ENCODE measurements around the gene TENT4A.
"Not testable (repeated sequence)": the region's sequence is repeated elsewhere in the genome, so short reads cannot be mapped to it uniquely, and the experiment has no call there.

The TENT4A gene

DNA sequence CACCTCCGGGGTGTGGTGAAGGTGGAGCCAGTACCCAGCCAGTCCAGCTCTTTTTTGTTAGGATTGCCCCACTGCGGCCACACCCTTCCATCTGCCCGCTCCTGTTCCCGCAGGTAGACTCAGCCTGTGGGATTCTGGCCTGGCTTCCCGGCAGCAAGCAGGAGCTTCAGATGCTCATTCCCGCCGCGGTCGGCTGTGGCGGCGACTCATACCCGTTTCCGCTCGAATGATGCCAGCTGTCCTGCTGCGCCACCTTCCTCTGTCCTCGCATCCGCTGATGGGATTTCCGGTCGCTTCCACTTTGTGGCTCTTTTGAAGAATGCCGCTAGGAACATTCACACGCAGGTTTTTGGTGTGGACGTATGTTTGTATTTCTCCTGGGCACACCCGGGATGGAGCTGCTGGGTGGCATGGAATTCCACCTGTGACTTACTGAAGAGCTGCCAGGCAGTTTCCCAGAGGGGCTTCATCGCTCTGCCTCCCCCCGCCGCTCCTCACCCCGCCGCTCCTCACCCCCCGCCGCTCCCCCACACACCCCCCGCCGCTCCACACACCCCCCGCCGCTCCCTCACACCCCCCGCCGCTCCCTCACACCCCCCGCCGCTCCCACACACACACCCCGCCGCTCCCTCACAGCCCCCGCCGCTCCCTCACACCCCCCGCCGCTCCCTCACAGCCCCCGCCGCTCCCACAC lies 60.3 kb downstream of the TENT4A start:
- no peak for DNase-seq (ENCODE audit: low read depth)

DNA sequence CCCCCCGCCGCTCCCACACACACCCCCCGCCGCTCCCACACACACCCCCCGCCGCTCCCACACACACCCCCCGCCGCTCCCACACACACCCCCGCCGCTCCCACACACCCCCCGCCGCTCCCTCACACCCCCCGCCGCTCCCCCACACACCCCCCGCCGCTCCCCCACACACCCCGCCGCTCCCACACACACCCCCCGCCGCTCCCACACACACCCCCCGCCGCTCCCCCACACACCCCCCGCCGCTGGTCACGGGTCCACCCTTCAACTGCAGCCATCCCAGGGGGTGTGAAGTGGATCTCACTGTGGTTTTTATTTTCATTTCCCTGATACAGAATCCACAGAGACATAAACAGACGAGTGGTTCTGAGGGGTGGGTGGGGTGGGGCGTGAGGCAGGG lies 61.0 kb downstream of the TENT4A start:
- DNase-seq (ENCODE audit: low read depth): not testable (repeated sequence)

DNA sequence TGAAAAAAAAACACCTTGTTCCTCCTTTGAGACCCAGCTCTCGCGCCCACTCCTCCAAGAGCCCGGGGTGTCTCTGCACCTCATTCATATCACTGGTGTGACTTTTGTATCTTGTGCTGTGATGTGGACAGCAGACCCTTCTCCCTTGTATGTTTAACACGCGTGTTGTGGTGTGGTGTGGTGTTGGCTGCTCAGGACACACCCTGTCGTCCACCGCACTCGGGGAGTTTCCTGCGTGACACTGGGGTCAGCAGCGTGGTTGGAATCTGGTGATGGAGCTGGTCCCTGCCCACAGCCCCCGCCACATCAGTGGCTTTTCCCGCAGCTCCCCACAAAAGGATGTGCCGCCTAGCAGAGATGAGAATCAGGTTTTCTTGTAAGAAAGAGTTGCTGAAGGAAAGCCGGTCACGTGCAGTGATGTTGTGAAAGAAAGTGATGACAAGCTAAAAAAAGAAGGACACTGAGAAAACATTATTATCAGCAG lies 61.5 kb downstream of the TENT4A start:
- no peak for DNase-seq (ENCODE audit: low read depth)

GRCh38 chr5:6775571-6775970 lies 62.3 kb downstream of the TENT4A start:
- no peak for DNase-seq (ENCODE audit: low read depth)

DNA sequence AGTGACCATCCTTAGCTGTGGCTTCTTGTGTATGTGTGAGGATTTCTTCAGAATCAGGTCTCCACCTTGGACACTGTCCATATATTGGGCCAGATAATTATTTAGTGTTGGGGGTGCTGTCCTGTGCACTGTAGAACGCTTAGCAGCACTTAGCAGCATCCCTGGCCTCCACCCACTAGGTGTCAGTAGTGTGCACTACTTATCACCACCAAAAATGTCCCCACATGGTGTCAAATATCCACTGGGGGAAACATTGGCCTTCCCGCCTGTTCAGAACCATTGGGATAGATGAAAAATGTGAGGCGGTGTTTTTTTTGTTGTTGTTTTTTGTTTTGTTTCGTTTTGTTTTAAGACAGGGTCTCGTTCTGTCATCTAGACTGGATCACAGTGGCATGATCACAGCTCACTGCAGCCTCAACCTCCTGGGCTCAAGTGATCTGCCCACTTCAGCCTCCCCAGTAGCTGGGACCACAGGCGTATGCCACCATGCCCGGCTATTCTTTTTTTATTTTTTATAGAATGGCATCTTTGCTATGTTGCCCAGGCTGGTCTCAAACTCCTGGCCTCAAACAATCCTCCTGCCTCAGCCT lies 67.7 kb downstream of the TENT4A start:
- no peak for DNase-seq (ENCODE audit: low read depth)

DNA sequence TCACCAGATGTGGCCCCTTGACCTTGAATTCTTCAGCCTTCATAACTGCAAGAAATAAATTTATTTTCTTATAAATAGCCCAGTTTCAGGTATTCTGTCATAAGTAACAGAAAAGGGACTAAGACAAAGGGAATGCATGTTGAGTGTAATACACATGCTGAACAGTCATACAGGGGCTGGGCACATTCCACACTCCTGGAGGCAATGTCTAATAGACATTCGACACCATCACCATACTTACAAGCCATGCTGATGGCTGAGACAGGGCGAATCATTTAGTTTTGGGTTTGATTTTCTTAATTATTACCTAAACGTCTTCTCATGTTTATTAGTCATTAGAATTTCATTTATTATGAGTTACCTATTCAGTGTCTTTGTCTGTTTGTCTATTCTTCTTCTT lies 68.5 kb downstream of the TENT4A start:
- DNase-seq (ENCODE audit: low read depth): no peak

DNA sequence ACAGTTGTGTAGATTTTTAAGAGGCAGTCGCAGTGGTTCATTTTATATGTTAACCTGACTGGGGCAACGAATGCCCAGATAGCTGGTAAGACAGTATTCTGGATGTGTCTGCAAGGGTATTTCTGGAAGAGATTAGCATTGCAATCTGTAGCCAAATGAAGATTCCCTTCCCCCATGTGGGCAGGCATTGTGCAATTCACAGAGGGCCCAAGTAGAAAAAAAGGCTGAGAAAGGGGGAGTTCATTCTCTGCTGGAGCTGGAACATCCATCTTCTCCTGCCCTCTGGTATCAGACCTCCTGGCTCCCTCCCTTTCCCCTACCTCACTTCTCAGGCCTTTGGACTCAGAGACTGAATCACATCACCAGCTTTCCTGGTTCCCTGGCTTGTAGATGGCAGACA lies 70.6 kb downstream of the TENT4A start:
- no peak for DNase-seq (ENCODE audit: low read depth)

DNA sequence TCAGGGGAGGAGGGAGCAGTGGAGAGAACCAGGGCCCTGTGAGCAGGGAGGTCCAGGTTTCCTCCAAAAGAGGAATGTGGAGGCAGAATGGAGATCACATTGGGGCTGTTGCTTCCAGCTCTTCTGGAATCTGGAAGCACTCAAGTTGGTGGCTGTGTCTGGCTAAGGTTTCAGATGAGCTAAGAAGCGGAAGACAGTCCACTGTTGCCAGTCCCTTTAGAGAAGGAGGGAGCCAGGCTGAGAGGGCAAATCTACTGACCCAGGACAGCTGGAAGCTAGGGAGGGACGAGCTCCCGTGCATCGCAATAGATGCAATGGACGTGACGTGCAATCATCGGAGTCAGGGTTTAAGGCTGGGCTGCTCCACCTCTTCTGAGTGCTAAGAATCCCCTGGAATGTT lies 71.2 kb downstream of the TENT4A start:
- no peak for DNase-seq (ENCODE audit: low read depth)

- no peak for DNase-seq (ENCODE audit: low read depth)
These were observed 72.1 kb downstream of the TENT4A start for GRCh38 chr5:6785161-6785860.

DNA sequence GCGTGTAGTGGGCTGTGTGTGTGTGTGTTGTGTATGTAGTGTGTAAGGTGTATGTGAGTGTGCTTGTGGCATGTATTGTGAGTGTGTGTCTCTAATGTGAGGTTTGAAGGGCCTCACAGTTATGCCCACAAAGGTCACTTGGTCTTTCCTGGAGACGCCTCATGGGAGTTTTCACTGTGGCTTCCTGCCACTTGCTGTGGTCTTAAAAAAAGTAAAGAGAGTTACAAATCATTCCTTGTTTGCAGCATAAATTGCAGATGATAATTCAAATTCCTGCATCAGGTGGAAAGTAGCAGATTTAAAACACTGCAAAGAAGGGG lies 72.6 kb downstream of the TENT4A start:
- DNase-seq (ENCODE audit: low read depth): no peak

GRCh38 chr5:6786786-6787495 lies 73.7 kb downstream of the TENT4A start:
- DNase-seq (ENCODE audit: low read depth): no peak

DNA sequence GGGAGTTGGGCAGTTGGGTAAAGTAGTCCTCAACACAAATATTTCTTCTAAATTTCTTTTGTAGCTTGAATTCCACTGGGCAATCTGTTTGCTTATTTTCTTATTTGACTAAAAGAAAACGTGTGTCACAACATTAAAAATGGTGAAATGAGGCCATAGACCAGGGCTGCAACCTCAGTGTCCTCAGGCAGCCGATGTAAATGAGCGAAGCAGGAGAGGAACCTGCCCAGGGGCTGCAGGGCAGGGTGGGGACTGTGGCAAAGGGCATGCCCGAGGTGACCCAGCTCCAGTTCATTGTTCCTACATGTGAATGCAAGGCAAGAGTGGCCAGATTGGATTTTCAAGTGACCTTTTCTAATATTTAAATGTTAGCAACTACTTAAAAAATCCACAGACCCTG lies 74.7 kb downstream of the TENT4A start:
- no peak for DNase-seq (ENCODE audit: low read depth)

- DNase-seq (ENCODE audit: low read depth): no peak
These were observed 75.2 kb downstream of the TENT4A start for GRCh38 chr5:6788439-6788838.

- no peak for DNase-seq (ENCODE audit: low read depth)
These were observed 75.9 kb downstream of the TENT4A start for GRCh38 chr5:6788956-6789649.

DNA sequence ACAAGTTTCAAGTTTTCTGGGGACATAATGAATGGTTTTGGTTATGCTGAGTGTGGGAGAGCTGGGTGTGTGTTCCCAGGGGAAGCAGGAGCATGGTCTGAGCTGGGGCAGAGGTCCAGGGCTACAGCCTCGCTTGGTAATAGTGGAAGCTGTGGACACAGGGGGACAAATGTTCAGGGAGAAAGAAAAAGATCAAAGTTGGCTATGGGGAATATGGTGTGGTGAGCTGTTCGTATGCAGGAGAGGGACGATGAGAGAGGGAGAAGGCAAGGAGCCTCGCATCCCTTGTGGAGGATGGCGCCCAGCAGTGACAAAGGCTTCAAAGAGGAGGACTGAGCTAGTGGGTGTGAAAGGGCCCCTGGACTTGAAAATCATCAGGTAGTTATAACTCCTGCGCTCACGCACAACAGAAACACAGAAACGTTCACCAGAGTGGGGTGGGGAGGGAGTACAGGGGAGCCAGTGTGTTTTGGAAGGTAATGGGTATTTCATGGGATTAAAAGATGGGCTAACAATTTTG lies 77.2 kb downstream of the TENT4A start:
- no peak for DNase-seq (ENCODE audit: low read depth)

- no peak for DNase-seq (ENCODE audit: low read depth)
These were observed 77.8 kb downstream of the TENT4A start for GRCh38 chr5:6791031-6791430.

DNA sequence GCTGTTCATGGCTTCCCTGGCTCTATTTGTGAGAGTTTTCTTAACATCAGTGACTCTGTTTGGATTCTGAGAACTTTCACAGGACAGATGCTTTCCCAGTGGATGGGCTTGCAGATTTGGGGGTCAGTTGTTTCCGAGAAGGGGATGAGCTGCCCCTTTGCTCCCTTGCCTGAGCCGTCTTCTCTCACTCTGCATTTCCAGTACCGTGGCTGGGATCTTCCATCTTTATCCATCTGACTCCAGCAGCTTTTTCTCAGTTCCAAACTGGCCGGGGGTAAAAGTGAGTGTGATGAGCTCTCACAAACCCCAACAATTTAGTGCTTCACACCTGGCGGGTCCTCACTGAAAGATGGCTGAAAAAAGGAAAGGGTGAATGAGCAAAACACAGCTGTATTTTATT lies 79.1 kb downstream of the TENT4A start:
- DNase-seq (ENCODE audit: low read depth): no peak

- no peak for DNase-seq (ENCODE audit: low read depth)
These were observed 79.8 kb downstream of the TENT4A start for GRCh38 chr5:6792911-6793471.

DNA sequence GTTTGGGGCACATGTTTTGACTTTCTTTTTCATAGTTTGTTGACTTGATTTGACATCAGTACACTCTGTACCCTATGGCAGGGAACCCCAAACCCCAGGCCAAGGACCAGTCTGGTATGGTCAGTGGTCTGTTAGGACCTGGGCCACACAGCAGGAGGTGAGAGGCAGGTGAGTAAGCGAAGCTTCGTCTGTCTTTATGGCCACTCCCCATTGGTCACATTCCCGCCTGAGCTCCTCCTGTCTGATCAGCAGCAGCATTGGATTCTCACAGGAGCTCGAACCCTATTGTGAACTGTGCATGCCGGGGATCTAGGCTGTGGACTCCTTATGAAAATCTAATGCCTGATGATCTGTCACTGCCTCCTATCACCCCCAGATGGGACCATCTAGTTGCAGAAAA lies 88.0 kb downstream of the TENT4A start:
- DNase-seq (ENCODE audit: low read depth): no peak

DNA sequence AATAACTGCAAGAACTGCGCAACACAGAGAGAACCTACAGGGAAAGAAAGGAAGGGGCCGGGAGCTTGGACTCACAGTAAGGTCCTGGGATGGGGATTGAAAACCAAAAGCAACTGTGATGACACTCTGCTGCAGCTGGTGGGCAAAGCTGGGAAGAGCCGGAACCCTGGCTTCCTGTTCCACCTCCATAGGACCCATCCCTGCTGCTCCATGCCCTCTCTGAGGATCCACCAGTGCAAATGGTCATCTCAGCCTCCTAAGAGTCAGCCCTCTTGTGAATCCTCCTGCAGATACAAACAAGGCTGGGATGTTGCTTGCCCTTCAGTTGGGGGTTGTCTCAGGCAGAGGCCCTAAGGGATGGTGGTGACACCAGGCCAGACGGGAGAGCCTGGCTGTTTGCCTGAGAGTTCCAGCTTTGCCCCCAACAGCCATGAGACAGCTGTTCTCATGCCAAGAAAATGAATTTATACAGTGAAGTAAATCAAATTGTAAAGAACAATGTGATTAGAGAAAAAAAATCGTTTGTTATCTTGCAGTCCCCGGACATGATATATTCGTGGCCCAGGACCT lies 90.8 kb downstream of the TENT4A start:
- no peak for DNase-seq (ENCODE audit: low read depth)

GRCh38 chr5:6804766-6805501 lies 91.7 kb downstream of the TENT4A start:
- no peak for DNase-seq (ENCODE audit: low read depth)

All from stimulated activated CD8-positive, alpha-beta memory T cell treated with anti-CD3 and anti-CD28 coated beads, Interleukin-12 subunit alpha, Interleukin-12 subunit beta, amount 100 ng/mL, for 1 hour (primary cell).